GM10847 (cell line): Measurements from ENCODE around the gene GAA.

Experiments used
- POLR2A ChIP-seq: IDR thresholded peaks from 2 replicates; pipeline ENCODE4 v1.6.1; 2011; ENCODE audit not compliant: insufficient read length; ENCODE audit errors: extremely low read depth

Gene GAA

GRCh38 chr17:80101011-80101945 lies at the start of gene GAA:
Gene GAA, plus strand, starts transcription at chr17:80101581. Its CDS starts 3,006 bp downstream, at chr17:80104587.
- TF ChIP-seq POLR2A, result peak; percentile 72

GRCh38 chr17:80051681-80052080 lies 49.7 kb upstream of the GAA start:
- no peak for TF ChIP-seq POLR2A

GRCh38 chr17:80053102-80053501 lies 48.3 kb upstream of the GAA start:
- no peak for TF ChIP-seq POLR2A

GRCh38 chr17:80055597-80055996 lies 45.8 kb upstream of the GAA start:
- no peak for TF ChIP-seq POLR2A

- TF ChIP-seq POLR2A, result no peak
Observed at GRCh38 chr17:80058311-80058955, 42.9 kb upstream of the GAA start.

- no peak for TF ChIP-seq POLR2A
Observed at GRCh38 chr17:80060644-80061043, 40.7 kb upstream of the GAA start.

- no peak for TF ChIP-seq POLR2A
Observed at GRCh38 chr17:80061421-80061820, 40.0 kb upstream of the GAA start.

GRCh38 chr17:80063830-80064585 lies 37.4 kb upstream of the GAA start:
- TF ChIP-seq POLR2A, result no peak

- no peak for TF ChIP-seq POLR2A
Observed at GRCh38 chr17:80064696-80065095, 36.7 kb upstream of the GAA start.

GRCh38 chr17:80065478-80066170 lies 35.8 kb upstream of the GAA start:
- no peak for TF ChIP-seq POLR2A

- no peak for TF ChIP-seq POLR2A
Observed at GRCh38 chr17:80067393-80067986, 33.9 kb upstream of the GAA start.

GRCh38 chr17:80068301-80069222 lies 32.8 kb upstream of the GAA start:
- TF ChIP-seq POLR2A, result no peak

GRCh38 chr17:80070375-80071115 lies 30.8 kb upstream of the GAA start:
- TF ChIP-seq POLR2A, result no peak
